ENCODE data around the gene KCTD2.
"Not testable (repeated sequence)": the region's sequence is repeated elsewhere in the genome, so short reads cannot be mapped to it uniquely, and the experiment has no call there.

The KCTD2 gene

DNA sequence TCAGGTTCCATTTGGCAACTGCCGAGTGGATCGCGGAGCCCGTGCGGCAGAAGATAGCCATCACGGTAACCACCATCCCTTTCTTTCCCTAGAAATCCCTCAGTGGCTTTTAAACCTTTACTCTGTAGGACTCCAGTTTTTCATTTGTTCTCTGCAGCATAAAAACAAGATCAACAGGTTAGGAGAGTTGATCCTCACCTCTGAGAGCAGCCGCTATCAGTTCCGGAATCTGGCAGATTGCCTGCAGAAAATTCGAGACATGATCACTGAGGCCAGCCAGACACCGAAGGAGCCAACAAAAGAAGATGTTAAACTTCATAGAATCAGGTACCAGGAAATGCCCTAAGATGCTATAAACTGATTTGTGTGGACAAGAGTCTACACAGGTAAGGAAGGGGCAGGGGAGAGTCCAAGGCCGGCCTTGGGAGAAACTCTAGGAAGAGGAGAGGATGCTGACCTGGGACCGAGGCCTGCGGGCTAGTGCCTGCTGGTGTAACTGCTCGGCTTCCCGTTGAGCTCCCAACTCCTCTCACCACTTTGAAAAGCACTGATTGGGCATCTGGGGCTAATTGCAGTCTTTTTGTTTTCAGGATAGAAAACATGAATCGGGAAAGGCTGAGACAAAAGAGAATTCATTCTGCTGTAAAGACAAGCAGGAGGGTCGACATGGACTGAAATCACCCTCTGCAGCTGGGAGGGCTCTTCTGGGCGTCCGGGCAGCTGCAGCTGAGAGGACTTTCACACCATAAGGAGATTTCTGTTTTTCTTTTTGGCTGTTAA, 26.5 kb upstream of the KCTD2 start:
- no peak for DNase-seq

GRCh38 chr17:75024686-75025397, 22.2 kb upstream of the KCTD2 start:
- DNase-seq = no peak

DNA sequence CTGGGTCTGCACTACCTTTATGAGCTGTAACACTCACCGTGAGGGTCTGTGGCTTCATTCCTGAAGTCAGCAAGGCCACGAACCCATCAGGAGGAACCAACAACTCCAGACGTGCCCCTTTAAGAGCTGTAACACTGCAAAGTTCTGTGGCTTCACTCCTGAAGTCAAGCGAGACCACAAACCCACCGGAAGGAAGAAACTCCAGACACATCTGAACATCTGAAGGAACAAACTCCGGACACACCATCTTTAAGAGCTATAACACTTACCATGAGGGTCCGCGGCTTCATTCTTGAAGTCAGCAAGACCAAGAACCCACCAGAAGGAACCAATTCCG, 21.7 kb upstream of the KCTD2 start:
- DNase-seq = not testable (repeated sequence)

DNA sequence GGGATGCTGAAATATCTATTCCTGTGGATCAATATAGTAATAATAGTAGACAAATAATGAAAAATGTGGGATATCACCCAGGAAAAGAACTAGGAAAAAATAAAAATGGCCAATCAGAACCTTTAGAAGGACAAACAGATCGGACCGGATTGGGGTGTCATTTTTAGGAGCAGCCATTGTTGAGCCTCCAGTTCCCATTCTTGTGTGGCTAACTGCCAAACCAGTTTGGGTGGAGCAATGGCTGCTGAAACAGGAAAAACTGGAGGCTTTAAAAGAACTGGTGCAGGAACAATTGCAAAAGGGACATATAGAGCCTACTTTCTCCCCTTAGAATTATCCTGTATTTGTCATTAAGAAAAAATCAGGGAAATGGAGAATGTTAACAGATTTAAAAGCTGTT, 20.4 kb upstream of the KCTD2 start:
- DNase-seq = not testable (repeated sequence)

- no peak for DNase-seq
Observed at GRCh38 chr17:75030161-75030560, 16.9 kb upstream of the KCTD2 start.

DNA sequence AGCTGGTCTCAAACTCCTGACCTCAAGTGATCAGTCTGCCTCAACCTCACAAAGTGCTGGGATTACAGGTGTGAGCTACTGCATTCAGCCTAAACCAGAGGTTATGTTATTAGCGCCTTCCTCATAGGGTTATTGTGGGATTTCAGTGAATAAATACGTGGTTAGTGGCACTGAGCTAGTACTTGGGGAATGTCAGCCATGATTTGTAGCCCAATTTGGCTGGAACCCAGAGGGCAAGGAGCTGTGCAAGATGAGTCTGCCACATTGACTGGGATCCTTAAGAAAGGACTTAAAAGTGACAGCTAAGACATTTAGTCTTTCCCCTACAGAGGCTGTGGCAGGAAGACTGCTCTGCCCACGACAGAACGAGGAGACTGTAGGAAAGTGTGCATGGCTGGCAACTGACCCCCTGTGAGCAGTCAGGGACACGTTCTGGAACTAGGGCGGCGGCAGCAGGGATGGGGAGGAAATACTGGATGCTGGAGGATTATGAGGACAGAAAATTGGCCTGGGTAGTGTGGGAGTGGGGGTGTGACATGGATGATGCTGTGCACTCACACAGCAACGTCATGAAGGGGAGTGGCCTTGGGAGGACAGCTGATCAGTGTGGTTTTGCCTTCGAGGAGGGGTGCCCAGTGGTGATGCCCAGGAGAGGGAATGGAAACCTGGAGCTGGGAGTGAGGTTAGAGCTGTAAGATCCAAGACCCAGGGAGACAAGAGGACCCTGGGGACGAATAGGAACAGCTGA, 14.9 kb upstream of the KCTD2 start:
- peak; percentile 59 to 65 for DNase-seq

DNA sequence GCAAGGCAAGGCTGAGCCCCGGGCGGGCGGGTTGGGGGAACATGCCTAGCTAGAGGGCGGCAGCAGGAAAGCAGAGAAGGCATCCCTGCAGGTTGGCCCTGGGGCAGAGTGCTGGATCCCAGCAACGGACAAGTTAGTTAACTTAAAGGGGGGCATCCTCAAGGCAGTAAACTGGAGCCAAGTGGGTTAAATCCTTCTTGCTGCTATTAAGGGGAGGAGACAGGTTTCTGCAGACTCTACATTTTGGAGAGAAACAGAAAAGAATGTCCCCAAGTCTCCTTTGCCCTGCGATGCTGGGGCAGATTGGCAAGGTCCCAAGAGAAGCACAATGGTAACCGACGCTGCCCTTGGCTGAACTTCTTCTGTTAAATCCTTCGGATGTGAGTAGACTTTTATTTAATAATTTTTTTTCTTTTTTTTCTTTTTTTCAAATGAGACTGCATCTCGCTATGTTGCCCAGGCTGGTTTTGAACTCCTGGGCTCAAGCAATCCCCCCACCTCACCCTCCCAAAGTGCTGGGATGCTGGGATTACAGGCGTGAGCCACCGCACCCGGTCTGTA, 14.2 kb upstream of the KCTD2 start:
- DNase-seq = no peak

DNA sequence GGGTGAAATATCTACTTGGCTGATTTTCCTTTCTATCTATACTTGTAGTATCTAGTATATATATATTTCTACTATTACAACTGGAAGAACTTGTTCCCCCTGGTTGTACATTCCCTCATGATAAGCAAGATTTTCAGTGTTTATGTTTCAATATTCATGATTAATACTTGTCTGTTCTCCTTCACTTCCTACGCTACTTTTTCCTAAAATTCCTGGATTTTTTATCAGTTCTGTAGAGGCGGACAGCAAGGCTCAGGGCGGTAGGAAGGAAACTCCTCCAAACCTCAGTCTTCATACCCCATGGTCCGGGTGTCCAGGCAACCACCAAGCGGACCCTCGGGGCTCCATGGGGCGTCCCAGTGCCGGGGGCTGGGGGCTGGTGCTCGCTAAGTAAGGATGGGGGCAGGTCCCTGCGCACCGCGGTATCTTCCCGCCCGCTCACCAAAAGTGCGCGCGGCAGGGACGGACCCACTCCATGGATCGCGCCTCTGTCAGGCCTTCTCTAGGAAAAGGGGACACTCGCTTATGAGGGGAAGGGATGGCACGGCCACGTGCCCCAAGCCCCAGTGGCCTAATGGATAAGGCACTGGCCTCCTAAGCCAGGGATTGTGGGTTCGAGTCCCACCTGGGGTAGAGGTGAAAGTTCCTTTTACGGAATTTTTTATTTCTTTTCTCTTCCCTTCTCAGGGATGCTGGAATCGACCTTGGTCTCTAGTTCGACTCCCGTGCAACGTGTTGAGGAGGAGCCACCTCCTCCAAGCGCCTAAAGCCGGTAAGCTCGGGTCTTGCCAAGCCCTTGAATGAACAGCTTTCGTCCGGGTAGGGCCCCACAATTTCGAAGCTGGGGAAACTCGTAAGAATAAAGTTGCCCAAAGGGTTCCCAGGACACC, 13.4 kb upstream of the KCTD2 start:
- DNase-seq = peak; percentile 70 to 87

GRCh38 chr17:75034236-75034908, 12.7 kb upstream of the KCTD2 start:
- peak; percentile 75 to 79 for DNase-seq

GRCh38 chr17:75036643-75037268, 10.3 kb upstream of the KCTD2 start:
- DNase-seq = peak; percentile 82 to 85

- DNase-seq = no peak
Observed at GRCh38 chr17:75039238-75039637, 7.8 kb upstream of the KCTD2 start.

DNA sequence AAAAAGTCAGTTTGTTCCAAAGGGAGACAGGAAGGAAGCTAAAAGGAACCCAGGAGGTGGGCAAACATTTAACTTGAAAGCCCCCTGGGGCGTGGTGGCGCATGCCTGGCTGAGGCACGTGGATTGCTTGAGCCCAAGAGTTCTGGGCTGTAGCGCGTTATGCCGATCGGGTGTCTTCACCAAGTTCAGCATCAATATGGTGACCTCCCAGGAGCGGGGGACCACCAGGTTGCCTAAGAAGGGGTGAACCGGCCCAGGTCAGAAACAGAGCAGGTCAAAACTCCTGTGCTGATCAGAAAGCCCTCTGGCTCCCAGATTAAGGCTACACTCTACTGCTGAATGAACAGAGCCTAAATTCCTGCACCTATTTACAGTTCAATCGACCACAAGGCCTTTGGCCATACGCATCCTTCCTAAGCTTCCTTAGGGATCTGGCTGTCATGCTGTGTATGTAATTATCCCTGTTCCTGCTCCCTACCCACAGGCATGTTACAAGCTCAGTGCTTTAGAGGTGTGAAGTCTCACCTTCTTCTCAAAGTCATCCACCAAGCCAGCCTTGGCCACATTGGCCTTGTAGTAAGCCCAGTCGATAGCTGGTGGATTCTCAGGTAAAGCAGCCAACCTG, 5.3 kb upstream of the KCTD2 start:
- no peak for DNase-seq

DNA sequence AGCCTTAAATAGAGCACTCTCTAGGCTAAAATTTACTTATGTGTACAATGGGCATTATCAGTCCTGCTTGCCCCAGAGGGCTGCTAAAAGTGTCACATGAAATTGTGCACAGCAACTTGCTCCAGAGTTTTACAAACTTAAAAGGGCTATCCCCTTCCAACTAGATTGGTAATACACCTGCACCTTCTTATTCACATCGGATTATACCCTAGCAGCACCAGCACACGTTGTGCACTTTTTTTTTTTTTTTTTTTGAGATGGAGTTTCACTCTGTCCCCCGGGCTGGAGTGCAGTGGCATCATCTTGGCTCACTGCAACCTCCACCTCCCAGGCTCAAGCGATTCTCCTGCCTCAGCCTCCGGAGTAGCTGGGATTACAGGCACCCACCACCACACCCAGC, 3.2 kb upstream of the KCTD2 start:
- DNase-seq = not testable (repeated sequence)

DNA sequence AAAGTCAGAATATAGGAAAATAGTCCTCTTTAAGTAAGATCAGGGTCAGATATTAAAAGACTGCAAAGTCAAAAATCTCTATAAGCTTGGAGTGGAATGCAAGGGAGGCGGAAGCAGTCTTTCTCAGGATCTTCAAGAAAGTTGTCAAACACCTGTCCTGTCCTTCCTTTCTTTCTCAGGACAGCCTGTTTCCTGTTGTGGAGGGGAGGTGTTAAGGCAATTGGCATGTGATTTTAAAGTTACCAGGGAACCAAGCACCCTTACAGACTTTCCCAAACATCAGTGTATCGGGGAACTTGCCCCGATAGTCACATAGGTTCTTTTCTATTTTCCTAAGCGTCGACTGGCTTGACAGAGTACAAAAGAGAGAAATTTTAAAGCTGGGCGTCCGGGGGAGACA, 2.3 kb upstream of the KCTD2 start:
- no peak for DNase-seq

GRCh38 chr17:75045946-75046406, 1.0 kb upstream of the KCTD2 start:
- not testable (repeated sequence) for DNase-seq

- DNase-seq = peak; percentile 29 to 38
Observed at GRCh38 chr17:75047398-75048098, 523 bp downstream of the KCTD2 start.

DNA sequence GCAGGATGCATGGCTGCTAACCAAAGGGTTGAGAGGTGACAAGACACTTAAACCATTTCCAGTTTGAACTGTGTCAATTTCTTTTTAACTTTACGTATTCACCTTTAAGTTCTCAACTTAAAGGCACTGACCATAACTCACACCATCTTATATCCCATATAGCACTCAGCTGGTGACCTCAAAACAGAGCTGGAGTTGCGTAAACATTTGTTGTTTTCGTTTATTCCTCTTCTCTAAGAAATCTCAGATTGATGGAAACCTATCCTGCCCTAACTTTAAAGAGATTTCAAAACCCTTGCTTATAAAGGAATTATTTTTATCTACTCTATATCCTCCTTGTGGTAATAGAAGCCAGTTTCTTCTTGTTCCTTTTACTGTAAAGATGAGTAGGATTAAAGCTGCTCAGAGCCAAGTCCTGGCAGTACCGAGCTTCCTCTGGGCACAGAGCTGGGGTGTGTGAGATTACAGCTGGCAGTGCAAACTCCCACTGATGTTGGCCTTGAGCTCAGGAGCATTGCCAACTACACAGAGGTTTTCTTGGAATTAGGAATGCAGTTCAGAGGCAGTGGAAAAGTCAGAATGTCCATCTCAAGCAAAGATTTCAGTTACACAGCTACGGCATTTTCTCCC, 1.3 kb downstream of the KCTD2 start:
- DNase-seq = no peak

DNA sequence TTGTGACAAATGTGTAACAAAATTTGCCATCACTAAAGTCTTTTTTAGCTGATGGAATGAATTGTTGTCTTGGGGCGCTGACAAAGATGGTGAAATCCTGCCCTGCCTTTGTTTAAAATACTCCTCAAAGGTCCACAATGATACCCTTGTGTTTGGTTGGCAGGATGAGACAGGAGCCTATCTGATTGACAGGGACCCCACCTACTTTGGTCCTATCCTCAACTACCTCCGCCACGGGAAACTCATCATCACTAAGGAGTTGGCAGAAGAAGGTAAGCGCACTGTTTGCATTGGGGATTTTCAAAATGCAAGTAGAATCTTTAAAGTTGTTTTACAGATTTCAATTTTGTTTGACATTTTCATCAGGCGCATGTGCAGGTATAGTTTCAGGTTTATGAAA, 2.0 kb downstream of the KCTD2 start:
- DNase-seq = no peak

- DNase-seq = no peak
Observed at GRCh38 chr17:75049706-75050105, 2.7 kb downstream of the KCTD2 start.

GRCh38 chr17:75051941-75052340, 4.9 kb downstream of the KCTD2 start:
- DNase-seq = no peak

Data from activated CD4-positive, alpha-beta T cell treated with anti-CD3 and anti-CD28 coated beads for 4 hours (primary cell).